ENCODE measurements around the gene SLC26A4.
A peak's percentile ranks its signal among the peaks of the same experiment; 100 is the strongest.

Gene SLC26A4

GRCh38 chr7:107659666-107660065 is 962 bp upstream of the SLC26A4 start:
- Histone ChIP-seq H3K9me3 (ENCODE audit: control insufficient read depth in 2 of 2, low read length in 2 of 2) (no peaks in the 10 kb centered on the region), H3K27ac (ENCODE audit: low read length) (no peak overlapping the region), H3K27me3 (ENCODE audit: control insufficient read depth in 1 of 2, insufficient read depth in 2 of 2, low read length in 2 of 2) (peaks cover 19 to 28% of the 10 kb centered on the region in 2 donors), H3K36me3 (ENCODE audit: control insufficient read depth in 2 of 2, insufficient read depth in 2 of 2, low read length in 2 of 2) (no peaks in the 10 kb centered on the region), H3K4me1 (ENCODE audit: control insufficient read depth, insufficient read depth, low read length) (peaks cover 18% of the 10 kb centered on the region), H3K4me3 (ENCODE audit: low read length in 2 of 2) (no peak overlapping the region), H3K9ac (ENCODE audit: low read length in 2 of 2) (no peak overlapping the region)

- no peaks in the 10 kb centered on the region for H3K9me3 ChIP-seq (ENCODE audit: control insufficient read depth in 2 of 2, low read length in 2 of 2)
- peaks cover 19 to 28% of the 10 kb centered on the region in 2 donors for H3K27me3 ChIP-seq (ENCODE audit: control insufficient read depth in 1 of 2, insufficient read depth in 2 of 2, low read length in 2 of 2)
- H3K9ac ChIP-seq (ENCODE audit: low read length in 2 of 2): no peak overlapping the region
- H3K4me3 ChIP-seq (ENCODE audit: low read length in 2 of 2): peak overlapping the region; percentile 67 to 76
- H3K36me3 ChIP-seq (ENCODE audit: control insufficient read depth in 2 of 2, insufficient read depth in 2 of 2, low read length in 2 of 2): no peaks in the 10 kb centered on the region
- H3K27ac ChIP-seq (ENCODE audit: low read length): no peak overlapping the region
- peaks cover 18% of the 10 kb centered on the region for H3K4me1 ChIP-seq (ENCODE audit: control insufficient read depth, insufficient read depth, low read length)
Observed at GRCh38 chr7:107661081-107661864, 645 bp downstream of the SLC26A4 start.

GRCh38 chr7:107661865-107662379 is 1.3 kb downstream of the SLC26A4 start:
- peaks cover 18% of the 10 kb centered on the region for H3K4me1 ChIP-seq (ENCODE audit: control insufficient read depth, insufficient read depth, low read length)
- H3K9ac ChIP-seq (ENCODE audit: low read length in 2 of 2): no peak overlapping the region
- no peaks in the 10 kb centered on the region for H3K9me3 ChIP-seq (ENCODE audit: control insufficient read depth in 2 of 2, low read length in 2 of 2)
- peak overlapping the region; percentile 67 to 76 for H3K4me3 ChIP-seq (ENCODE audit: low read length in 2 of 2)
- peaks cover 21 to 28% of the 10 kb centered on the region in 2 donors for H3K27me3 ChIP-seq (ENCODE audit: control insufficient read depth in 1 of 2, insufficient read depth in 2 of 2, low read length in 2 of 2)
- H3K36me3 ChIP-seq (ENCODE audit: control insufficient read depth in 2 of 2, insufficient read depth in 2 of 2, low read length in 2 of 2): no peaks in the 10 kb centered on the region
- no peak overlapping the region for H3K27ac ChIP-seq (ENCODE audit: low read length)

- Histone ChIP-seq H3K4me3 (ENCODE audit: low read length in 2 of 2) (no peak overlapping the region), H3K9ac (ENCODE audit: low read length in 2 of 2) (no peak overlapping the region), H3K36me3 (ENCODE audit: control insufficient read depth in 2 of 2, insufficient read depth in 2 of 2, low read length in 2 of 2) (no peaks in the 10 kb centered on the region), H3K4me1 (ENCODE audit: control insufficient read depth, insufficient read depth, low read length) (peaks cover 18% of the 10 kb centered on the region), H3K9me3 (ENCODE audit: control insufficient read depth in 2 of 2, low read length in 2 of 2) (no peaks in the 10 kb centered on the region), H3K27me3 (ENCODE audit: control insufficient read depth in 1 of 2, insufficient read depth in 2 of 2, low read length in 2 of 2) (peaks cover 21 to 28% of the 10 kb centered on the region in 2 donors), H3K27ac (ENCODE audit: low read length) (no peak overlapping the region)
Observed at GRCh38 chr7:107663196-107663595, 2.6 kb downstream of the SLC26A4 start.

GRCh38 chr7:107666790-107667189 is 6.2 kb downstream of the SLC26A4 start:
- H3K36me3 ChIP-seq (ENCODE audit: control insufficient read depth in 2 of 2, insufficient read depth in 2 of 2, low read length in 2 of 2): no peaks in the 10 kb centered on the region
- no peak overlapping the region for H3K9ac ChIP-seq (ENCODE audit: low read length in 2 of 2)
- H3K27ac ChIP-seq (ENCODE audit: low read length): no peak overlapping the region
- H3K27me3 ChIP-seq (ENCODE audit: control insufficient read depth in 1 of 2, insufficient read depth in 2 of 2, low read length in 2 of 2): peaks cover 5 to 10% of the 10 kb centered on the region in 2 donors
- peaks cover 3% of the 10 kb centered on the region for H3K4me1 ChIP-seq (ENCODE audit: control insufficient read depth, insufficient read depth, low read length)
- H3K9me3 ChIP-seq (ENCODE audit: control insufficient read depth in 2 of 2, low read length in 2 of 2): no peaks in the 10 kb centered on the region
- H3K4me3 ChIP-seq (ENCODE audit: low read length in 2 of 2): no peak overlapping the region

- H3K27ac ChIP-seq (ENCODE audit: low read length): no peak overlapping the region
- no peaks in the 10 kb centered on the region for H3K36me3 ChIP-seq (ENCODE audit: control insufficient read depth in 2 of 2, insufficient read depth in 2 of 2, low read length in 2 of 2)
- H3K9me3 ChIP-seq (ENCODE audit: control insufficient read depth in 2 of 2, low read length in 2 of 2): no peaks in the 10 kb centered on the region
- H3K4me1 ChIP-seq (ENCODE audit: control insufficient read depth, insufficient read depth, low read length): no peaks in the 10 kb centered on the region
- no peak overlapping the region for H3K4me3 ChIP-seq (ENCODE audit: low read length in 2 of 2)
- no peak overlapping the region for H3K9ac ChIP-seq (ENCODE audit: low read length in 2 of 2)
- peaks cover 0 to 6% of the 10 kb centered on the region in 2 donors for H3K27me3 ChIP-seq (ENCODE audit: control insufficient read depth in 1 of 2, insufficient read depth in 2 of 2, low read length in 2 of 2)
Observed at GRCh38 chr7:107667341-107667740, 6.7 kb downstream of the SLC26A4 start.

- peaks cover 0 to 4% of the 10 kb centered on the region in 2 donors for H3K27me3 ChIP-seq (ENCODE audit: control insufficient read depth in 1 of 2, insufficient read depth in 2 of 2, low read length in 2 of 2)
- no peak overlapping the region for H3K4me3 ChIP-seq (ENCODE audit: low read length in 2 of 2)
- H3K27ac ChIP-seq (ENCODE audit: low read length): no peak overlapping the region
- H3K9me3 ChIP-seq (ENCODE audit: control insufficient read depth in 2 of 2, low read length in 2 of 2): no peaks in the 10 kb centered on the region
- no peaks in the 10 kb centered on the region for H3K4me1 ChIP-seq (ENCODE audit: control insufficient read depth, insufficient read depth, low read length)
- H3K36me3 ChIP-seq (ENCODE audit: control insufficient read depth in 2 of 2, insufficient read depth in 2 of 2, low read length in 2 of 2): no peaks in the 10 kb centered on the region
- H3K9ac ChIP-seq (ENCODE audit: low read length in 2 of 2): no peak overlapping the region
Observed at GRCh38 chr7:107668296-107668695, 7.7 kb downstream of the SLC26A4 start.

- no peaks in the 10 kb centered on the region for H3K27me3 ChIP-seq (ENCODE audit: control insufficient read depth in 1 of 2, insufficient read depth in 2 of 2, low read length in 2 of 2)
- H3K4me3 ChIP-seq (ENCODE audit: low read length in 2 of 2): no peak overlapping the region
- H3K4me1 ChIP-seq (ENCODE audit: control insufficient read depth, insufficient read depth, low read length): no peaks in the 10 kb centered on the region
- H3K36me3 ChIP-seq (ENCODE audit: control insufficient read depth in 2 of 2, insufficient read depth in 2 of 2, low read length in 2 of 2): no peaks in the 10 kb centered on the region
- no peak overlapping the region for H3K27ac ChIP-seq (ENCODE audit: low read length)
- no peak overlapping the region for H3K9ac ChIP-seq (ENCODE audit: low read length in 2 of 2)
- no peaks in the 10 kb centered on the region for H3K9me3 ChIP-seq (ENCODE audit: control insufficient read depth in 2 of 2, low read length in 2 of 2)
Observed at GRCh38 chr7:107672183-107672582, 11.6 kb downstream of the SLC26A4 start.

- Histone ChIP-seq H3K4me3 (ENCODE audit: low read length in 2 of 2) (no peak overlapping the region), H3K9ac (ENCODE audit: low read length in 2 of 2) (no peak overlapping the region), H3K27me3 (ENCODE audit: control insufficient read depth in 1 of 2, insufficient read depth in 2 of 2, low read length in 2 of 2) (no peaks in the 10 kb centered on the region), H3K9me3 (ENCODE audit: control insufficient read depth in 2 of 2, low read length in 2 of 2) (no peaks in the 10 kb centered on the region), H3K4me1 (ENCODE audit: control insufficient read depth, insufficient read depth, low read length) (no peaks in the 10 kb centered on the region), H3K36me3 (ENCODE audit: control insufficient read depth in 2 of 2, insufficient read depth in 2 of 2, low read length in 2 of 2) (no peaks in the 10 kb centered on the region), H3K27ac (ENCODE audit: low read length) (no peak overlapping the region)
Observed at GRCh38 chr7:107676249-107676648, 15.6 kb downstream of the SLC26A4 start.

GRCh38 chr7:107678110-107678753 is 17.6 kb downstream of the SLC26A4 start:
- Histone ChIP-seq H3K36me3 (ENCODE audit: control insufficient read depth in 2 of 2, insufficient read depth in 2 of 2, low read length in 2 of 2) (no peaks in the 10 kb centered on the region), H3K9me3 (ENCODE audit: control insufficient read depth in 2 of 2, low read length in 2 of 2) (no peaks in the 10 kb centered on the region), H3K27ac (ENCODE audit: low read length) (no peak overlapping the region), H3K9ac (ENCODE audit: low read length in 2 of 2) (no peak overlapping the region), H3K27me3 (ENCODE audit: control insufficient read depth in 1 of 2, insufficient read depth in 2 of 2, low read length in 2 of 2) (no peaks in the 10 kb centered on the region), H3K4me3 (ENCODE audit: low read length in 2 of 2) (no peak overlapping the region), H3K4me1 (ENCODE audit: control insufficient read depth, insufficient read depth, low read length) (no peaks in the 10 kb centered on the region)

- no peak overlapping the region for H3K27ac ChIP-seq (ENCODE audit: low read length)
- H3K27me3 ChIP-seq (ENCODE audit: control insufficient read depth in 1 of 2, insufficient read depth in 2 of 2, low read length in 2 of 2): no peaks in the 10 kb centered on the region
- no peaks in the 10 kb centered on the region for H3K36me3 ChIP-seq (ENCODE audit: control insufficient read depth in 2 of 2, insufficient read depth in 2 of 2, low read length in 2 of 2)
- no peak overlapping the region for H3K4me3 ChIP-seq (ENCODE audit: low read length in 2 of 2)
- H3K4me1 ChIP-seq (ENCODE audit: control insufficient read depth, insufficient read depth, low read length): no peaks in the 10 kb centered on the region
- H3K9me3 ChIP-seq (ENCODE audit: control insufficient read depth in 2 of 2, low read length in 2 of 2): no peaks in the 10 kb centered on the region
- H3K9ac ChIP-seq (ENCODE audit: low read length in 2 of 2): no peak overlapping the region
Observed at GRCh38 chr7:107680478-107680877, 19.9 kb downstream of the SLC26A4 start.
